Mucosa of descending colon (tissue), 3 donors: ENCODE measurements around the gene UBAC1. TPM values are rescaled to one million over a fixed set of nuclear protein-coding genes. Genes with fewer than 3 reads are reported as not detected.
A peak's percentile ranks its signal among the peaks of the same experiment; 100 is the strongest.

Experiments
- ATAC-seq: fragments of 200-7000 bp; cut with Tn5 transposase; one replicate; pipeline ENCODE4 v1.9.1; 2020; ENCODE audit warnings: mild to moderate bottlenecking, moderate library complexity
- DNase-seq, 3 donors: peaks; one replicate each; pipeline ENCODE4 v3.0.0-alpha.2; 2020
- H3K36me3 ChIP-seq: fragments of 200-600 bp; one replicate; pipeline ENCODE4 v1.8.0; 2021; ENCODE audit warnings: low read depth, mild to moderate bottlenecking
- H3K4me1 ChIP-seq: fragments of 200-600 bp; one replicate; pipeline ENCODE4 v1.8.0; 2021; ENCODE audit warnings: low read depth, mild to moderate bottlenecking
- H3K4me3 ChIP-seq: fragments of 200-600 bp; one replicate; pipeline ENCODE4 v1.8.0; 2021; ENCODE audit warnings: mild to moderate bottlenecking
- H3K9me3 ChIP-seq: fragments of 200-600 bp; one replicate; pipeline ENCODE4 v1.8.0; 2021; ENCODE audit warnings: mild to moderate bottlenecking
- CTCF ChIP-seq: fragments of 200-600 bp; IDR thresholded peaks from one replicate; pipeline ENCODE4 v1.8.0; 2022; ENCODE audit warnings: antibody characterized with exemption, mild to moderate bottlenecking
- intact Hi-C, 2 donors: fragments of 100-400 bp; cut with DNase I in 1 of 2; cut with micrococcal nuclease in 1 of 2; formaldehyde crosslinking; loops; one replicate each; pipeline versions ENCODE4 v1.11.0 to v1.11.1; 2022; cut with DNase I, micrococcal nuclease
- total RNA-seq, 3 donors: library from RNA; stranded (reverse); fragmentation: NEBNext Ultra II Directional in 2 of 3; extraction: Animal tissue kit (Norgen Biotek cat#: 25700) in 2 of 3; gene quantifications; one replicate each; pipeline versions ENCODE4 v1.2.1 to v1.2.4, GENCODE V29; 2021 to 2023
- donor health status: DM: no; HTN: no; CAD: no; lungs with moderate emphysema.
- donor health status: DM: no; HTN: no; CAD: no.
- donor health status: DM: no; HTN: yes; CAD: no.

Gene UBAC1
- total RNA-seq, 3 donors from 2014 or later = 55.5 to 70.4 (median 64.0) TPM

GRCh38 chr9:135962696-135963307 lies 1.6 kb upstream of the UBAC1 start:
- H3K4me1 ChIP-seq = peaks cover 6% of the 10 kb centered on the region
- no peak overlapping the region for H3K4me3 ChIP-seq
- no peaks in the 10 kb centered on the region for H3K9me3 ChIP-seq
- H3K36me3 ChIP-seq = no peaks in the 10 kb centered on the region
- ATAC-seq (no peak), DNase-seq (no peak)
- no peak for TF ChIP-seq CTCF
- intact Hi-C loops = no loop called here

GRCh38 chr9:135961811-135962695 lies 880 bp upstream of the UBAC1 start:
- H3K9me3 ChIP-seq = no peaks in the 10 kb centered on the region
- intact Hi-C loops = no loop called here
- no peak for TF ChIP-seq CTCF
- peaks cover 6% of the 10 kb centered on the region for H3K4me1 ChIP-seq
- no peaks in the 10 kb centered on the region for H3K36me3 ChIP-seq
- DNase-seq (no peak), ATAC-seq (no peak)
- H3K4me3 ChIP-seq = no peak overlapping the region

- H3K4me1 ChIP-seq = peaks cover 6% of the 10 kb centered on the region
- H3K4me3 ChIP-seq = peak overlapping the region; percentile 79
- peak; percentile 50 for ATAC-seq
- no peak for TF ChIP-seq CTCF
- no peaks in the 10 kb centered on the region for H3K36me3 ChIP-seq
- intact Hi-C loops = no loop called here
- no peaks in the 10 kb centered on the region for H3K9me3 ChIP-seq
- DNase-seq = peak in 2 of 3 donors; percentile 38 to 51
These were observed 529 bp downstream of the UBAC1 start for GRCh38 chr9:135960411-135961276.

GRCh38 chr9:135959814-135960213 lies 1.4 kb downstream of the UBAC1 start:
- no peak for TF ChIP-seq CTCF

GRCh38 chr9:135958485-135958884 lies 2.7 kb downstream of the UBAC1 start:
- Histone ChIP-seq H3K4me3 (no peak overlapping the region), H3K9me3 (no peaks in the 10 kb centered on the region), H3K4me1 (peaks cover 6% of the 10 kb centered on the region), H3K36me3 (no peaks in the 10 kb centered on the region)
- TF ChIP-seq CTCF = no peak
- ATAC-seq = no peak
- intact Hi-C loops = no loop called here
- no peak for DNase-seq

More at GRCh38 chr9:135959814-135960213, 1.4 kb downstream of the UBAC1 start:
- Histone ChIP-seq H3K36me3 (no peaks in the 10 kb centered on the region), H3K4me3 (no peak overlapping the region), H3K9me3 (no peaks in the 10 kb centered on the region), H3K4me1 (peaks cover 6% of the 10 kb centered on the region)
- intact Hi-C loops = no loop called here
- no peak for ATAC-seq
- DNase-seq = no peak
